Kidney (tissue), 22 donors: ENCODE measurements around the gene RPS6KA3. TPM values are rescaled to one million over a fixed set of nuclear protein-coding genes. Genes with fewer than 3 reads are reported as not detected.

Source experiments
- DNase-seq, 5 donors: peaks; one replicate each; pipeline ENCODE4 v3.0.0-alpha.2; 2013 to 2020
- FAIRE-seq: peaks from 2 replicates; lab custom pipeline; 2012; peaks lifted over from hg19 to GRCh38; lab: Jason Lieb, UNC
- H3K27ac ChIP-seq, 2 donors: one replicate each; pipeline ENCODE4 v1.7.0; 2013; ENCODE audit warnings: low read depth in 2 of 2, low read length in 2 of 2, inconsistent platforms in 1 of 2
- H3K27me3 ChIP-seq: one replicate; pipeline ENCODE4 v1.7.1; 2013; ENCODE audit warnings: low read length, inconsistent platforms; ENCODE audit not compliant: control insufficient read depth, insufficient read depth
- H3K36me3 ChIP-seq, 3 donors: one replicate each; pipeline versions ENCODE4 v1.7.0 to v1.7.1; 2013; ENCODE audit warnings: low read length in 3 of 3, control low read depth in 1 of 3, inconsistent platforms in 1 of 3; ENCODE audit not compliant: insufficient read depth in 3 of 3, control insufficient read depth in 2 of 3
- H3K4me1 ChIP-seq, 3 donors: one replicate each; pipeline versions ENCODE4 v1.7.0 to v1.7.1; 2013; ENCODE audit warnings: low read length in 3 of 3, inconsistent platforms in 1 of 3, low read depth in 1 of 3; ENCODE audit not compliant: control insufficient read depth in 2 of 3, insufficient read depth in 2 of 3
- H3K4me3 ChIP-seq, 3 donors: one replicate each; pipeline versions ENCODE4 v1.7.0 to v1.8.1; 2013; ENCODE audit warnings: low read length in 3 of 3, control low read depth in 1 of 3, inconsistent platforms in 1 of 3
- H3K9ac ChIP-seq, 3 donors: one replicate each; pipeline versions ENCODE4 v1.7.0 to v1.7.1; 2013; ENCODE audit warnings: low read length in 3 of 3, control low read depth in 1 of 3, inconsistent platforms in 1 of 3
- H3K9me3 ChIP-seq, 3 donors: one replicate each; pipeline versions ENCODE4 v1.7.0 to v1.7.1; 2013; ENCODE audit warnings: low read length in 3 of 3, control low read depth in 1 of 3, inconsistent platforms in 1 of 3; ENCODE audit not compliant: control insufficient read depth in 2 of 3, insufficient read depth in 1 of 3
- intact Hi-C: fragments of 100-400 bp; cut with DNase I; formaldehyde crosslinking; loops from one replicate; pipeline ENCODE4 v1.11.1; 2022
- long read RNA-seq, 10 donors: library from polyadenylated mRNA in 1 of 10; unstranded in 1 of 10; transcript quantifications; one replicate each; pipeline ENCODE4 v2.0.0 and lab custom pipeline, GENCODE V29; 2021 to 2026
- polyA plus RNA-seq: library from polyadenylated mRNA; stranded (reverse); fragments of 350-450 nt; fragmentation: Illumina TruSeq; extraction: RNeasy Lipid Tissue Mini Kit (QIAGEN cat#74804); gene quantifications from one replicate; pipeline ENCODE4 v1.2.3, GENCODE V29; 2014; ENCODE audit warnings: low read depth, low replicate concordance; ENCODE audit not compliant: insufficient read depth
- total RNA-seq: library from RNA; stranded (reverse); fragmentation: NEBNext Ultra II Directional; extraction: Animal tissue kit (Norgen Biotek cat#: 25700); gene quantifications from one replicate; pipeline ENCODE4 v1.2.1, GENCODE V29; 2021
- TF ChIP-seq, protein P1 (sequence below): IDR thresholded peaks from 3 replicates; pipeline ENCODE4 v1.5.1; 2012; ENCODE audit warnings: mild to moderate bottlenecking, moderate library complexity, borderline replicate concordance; ENCODE audit not compliant: insufficient read depth; ENCODE audit errors: extremely low read depth
- donor health status: control.
- donor health status: control.
- donor health status: control.
- donor health status: control.
- donor health status: control.
- donor health status: DM: yes; HTN: yes; CAD: no.
- donor health status: Normal renal cell carcinoma (clear cell type).

RPS6KA3 gene
- total RNA-seq (42.8 TPM), polyA plus RNA-seq (9.9 TPM)
- long read RNA-seq, donor 1, full-length matches to known transcripts, result 1 of 1 reads
- long read RNA-seq, donor 1, partial matches to known transcripts, result 0 of 1 reads
- long read RNA-seq, donor 1, other reads (novel, unspliced or antisense), result 0 of 1 reads
- long read RNA-seq, donor 2, full-length matches to known transcripts, result 1 of 1 reads
- long read RNA-seq, donor 2, partial matches to known transcripts, result 0 of 1 reads
- long read RNA-seq, donor 2, other reads (novel, unspliced or antisense), result 0 of 1 reads
- long read RNA-seq, donor 3, full-length matches to known transcripts, result 4 of 4 reads
- long read RNA-seq, donor 3, partial matches to known transcripts, result 0 of 4 reads
- long read RNA-seq, donor 3, other reads (novel, unspliced or antisense), result 0 of 4 reads
- long read RNA-seq, donor 4, full-length matches to known transcripts, result 6 of 6 reads
- long read RNA-seq, donor 4, partial matches to known transcripts, result 0 of 6 reads
- long read RNA-seq, donor 4, other reads (novel, unspliced or antisense), result 0 of 6 reads
- long read RNA-seq, donor 5, result 0 reads
- long read RNA-seq, donor 6, result 0 reads
- long read RNA-seq, donor 7, full-length matches to known transcripts, result 23 of 47 reads
- long read RNA-seq, donor 7, partial matches to known transcripts, result 2 of 47 reads
- long read RNA-seq, donor 7, other reads (novel, unspliced or antisense), result 22 of 47 reads
- long read RNA-seq, donor 8, full-length matches to known transcripts, result 1 of 1 reads
- long read RNA-seq, donor 8, partial matches to known transcripts, result 0 of 1 reads
- long read RNA-seq, donor 8, other reads (novel, unspliced or antisense), result 0 of 1 reads
- long read RNA-seq, donor 9, result 0 reads
- long read RNA-seq, donor 10, full-length matches to known transcripts, result 1 of 1 reads
- long read RNA-seq, donor 10, partial matches to known transcripts, result 0 of 1 reads
- long read RNA-seq, donor 10, other reads (novel, unspliced or antisense), result 0 of 1 reads

GRCh38 chrX:20266810-20267606, at the start of gene RPS6KA3:
Gene RPS6KA3 (minus strand): TSS chrX:20266909. CDS start chrX:20266632, 277 bp downstream.
- TF ChIP-seq, protein P1, sequence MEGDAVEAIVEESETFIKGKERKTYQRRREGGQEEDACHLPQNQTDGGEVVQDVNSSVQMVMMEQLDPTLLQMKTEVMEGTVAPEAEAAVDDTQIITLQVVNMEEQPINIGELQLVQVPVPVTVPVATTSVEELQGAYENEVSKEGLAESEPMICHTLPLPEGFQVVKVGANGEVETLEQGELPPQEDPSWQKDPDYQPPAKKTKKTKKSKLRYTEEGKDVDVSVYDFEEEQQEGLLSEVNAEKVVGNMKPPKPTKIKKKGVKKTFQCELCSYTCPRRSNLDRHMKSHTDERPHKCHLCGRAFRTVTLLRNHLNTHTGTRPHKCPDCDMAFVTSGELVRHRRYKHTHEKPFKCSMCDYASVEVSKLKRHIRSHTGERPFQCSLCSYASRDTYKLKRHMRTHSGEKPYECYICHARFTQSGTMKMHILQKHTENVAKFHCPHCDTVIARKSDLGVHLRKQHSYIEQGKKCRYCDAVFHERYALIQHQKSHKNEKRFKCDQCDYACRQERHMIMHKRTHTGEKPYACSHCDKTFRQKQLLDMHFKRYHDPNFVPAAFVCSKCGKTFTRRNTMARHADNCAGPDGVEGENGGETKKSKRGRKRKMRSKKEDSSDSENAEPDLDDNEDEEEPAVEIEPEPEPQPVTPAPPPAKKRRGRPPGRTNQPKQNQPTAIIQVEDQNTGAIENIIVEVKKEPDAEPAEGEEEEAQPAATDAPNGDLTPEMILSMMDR, result no peak
- Histone ChIP-seq H3K4me3 (peak within 1 kb of the TSS; percentile 65 to 77 (median 67)), H3K36me3 (no peaks in the 10 kb centered on the region), H3K4me1 (no peaks in the 10 kb centered on the region), H3K9me3 (no peaks in the 10 kb centered on the region), H3K9ac (peak within 1 kb of the TSS; percentile 11 to 80 (median 77)), H3K27ac (peak within 1 kb of the TSS; percentile 53 to 72), H3K27me3 (peaks cover 7% of the 10 kb centered on the region)
- DNase-seq (peak; percentile 86 to 97 (median 93)), FAIRE-seq (no peak)
- intact Hi-C loops, result no loop called here

DNA sequence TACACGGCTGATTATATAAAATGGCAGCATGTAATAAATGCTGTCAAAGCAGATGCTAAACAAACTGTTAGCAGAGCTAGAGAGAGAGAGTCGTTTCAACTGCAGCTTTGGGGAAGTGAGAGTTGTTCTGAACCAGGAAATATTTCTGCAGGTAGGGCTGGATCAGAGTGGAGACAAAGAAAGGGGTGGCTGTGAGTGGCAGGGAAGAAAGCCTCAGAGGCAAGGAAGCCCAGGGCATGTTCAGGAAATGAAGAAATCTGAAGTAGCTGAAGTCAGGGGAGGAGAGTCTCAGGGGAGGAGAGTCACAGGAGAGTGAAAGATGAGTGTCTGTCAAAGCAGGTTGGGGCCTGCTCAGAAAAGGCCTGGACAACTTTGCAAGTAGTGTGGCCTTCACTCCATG, 48.4 kb upstream of the RPS6KA3 start:
- Histone ChIP-seq H3K9ac (no peak overlapping the region), H3K36me3 (no peaks in the 10 kb centered on the region), H3K4me1 (no peaks in the 10 kb centered on the region), H3K27me3 (no peaks in the 10 kb centered on the region), H3K4me3 (no peak overlapping the region), H3K27ac (no peak overlapping the region), H3K9me3 (no peaks in the 10 kb centered on the region)
- DNase-seq (no peak), FAIRE-seq (no peak)
- TF ChIP-seq, protein P1, result no peak
- intact Hi-C loops, result no loop called here

DNA sequence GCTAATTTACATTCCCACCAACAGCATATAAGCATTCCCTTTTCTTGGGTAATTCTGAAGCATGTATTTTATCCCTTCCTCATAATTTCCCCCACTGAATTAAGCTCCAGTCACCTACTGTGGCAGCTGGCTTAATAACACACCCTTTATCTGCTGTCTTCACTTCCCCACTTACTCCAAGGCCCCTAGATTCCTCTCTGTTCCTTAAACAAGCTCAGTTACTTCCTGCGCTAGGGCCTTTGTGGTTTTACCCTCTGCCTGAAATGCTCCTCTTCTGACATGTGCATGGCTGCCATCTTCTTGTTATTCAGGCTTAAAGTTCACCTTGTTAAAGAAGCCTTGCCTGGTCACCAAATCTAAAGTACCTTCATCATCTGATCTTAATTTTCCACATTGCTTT, 47.2 kb upstream of the RPS6KA3 start:
- H3K9ac ChIP-seq, result no peak overlapping the region
- H3K4me1 ChIP-seq, result no peaks in the 10 kb centered on the region
- DNase-seq (no peak), FAIRE-seq (no peak)
- TF ChIP-seq, protein P1, result no peak
- H3K27me3 ChIP-seq, result no peaks in the 10 kb centered on the region
- no peak overlapping the region for H3K4me3 ChIP-seq
- no peaks in the 10 kb centered on the region for H3K9me3 ChIP-seq
- intact Hi-C loops, result no loop called here
- H3K27ac ChIP-seq, result no peak overlapping the region
- H3K36me3 ChIP-seq, result no peaks in the 10 kb centered on the region
